Thoracic aorta (tissue), 2 donors: ENCODE data around the gene HOXB6. TPM values are rescaled to one million over a fixed set of nuclear protein-coding genes. Genes with fewer than 3 reads are reported as not detected.

Experiments used
- ATAC-seq: fragments of 150-250 bp; one replicate; pipeline ENCODE4 v1.8.0; 2017; ENCODE audit warnings: low read depth; ENCODE audit not compliant: insufficient number of reproducible peaks, low FRiP score
- DNase-seq: peaks from one replicate; pipeline ENCODE4 v3.0.0-alpha.2; 2020; ENCODE audit warnings: low spot score
- H3K27ac ChIP-seq, 2 donors: fragments of 200-600 bp; sonication (generic); 1 replicate in 1 of 2; 2 replicates in 1 of 2; pipeline ENCODE4 v1.5.1; 2016; ENCODE audit warnings: mild to moderate bottlenecking in 2 of 2, moderate library complexity in 2 of 2
- H3K27me3 ChIP-seq: fragments of 200-600 bp; sonication (generic); replicated peaks from 2 replicates; pipeline ENCODE4 v1.6.0; 2016; ENCODE audit warnings: mild to moderate bottlenecking; ENCODE audit not compliant: insufficient read depth
- H3K36me3 ChIP-seq: fragments of 200-600 bp; sonication (generic); one replicate; pipeline ENCODE4 v1.5.1; 2016
- H3K4me1 ChIP-seq, 2 donors: fragments of 200-600 bp; sonication (generic); 1 replicate in 1 of 2; 2 replicates in 1 of 2; pipeline versions ENCODE4 v1.5.1 to v1.6.0; 2016; ENCODE audit warnings: low read depth in 2 of 2, mild to moderate bottlenecking in 1 of 2; ENCODE audit not compliant: control insufficient read depth in 1 of 2
- H3K4me3 ChIP-seq: fragments of 200-600 bp; sonication (generic); 2 replicates; pipeline ENCODE4 v1.5.1; 2016; ENCODE audit warnings: mild to moderate bottlenecking
- H3K9me3 ChIP-seq: fragments of 200-600 bp; sonication (generic); 2 replicates; pipeline ENCODE4 v1.5.1; 2016
- CTCF ChIP-seq: fragments of 200-600 bp; sonication (generic); IDR thresholded peaks from one replicate; pipeline ENCODE4 v1.5.1; 2019; ENCODE audit warnings: antibody characterized with exemption
- total RNA-seq, 2 donors: library from RNA; depleted of rRNA; stranded (reverse); fragments of >200 nt; gene quantifications; one replicate each; pipeline versions ENCODE4 v1.1.0 to v1.2.3, GENCODE V29; 2016

HOXB6 gene
- total RNA-seq, 2 donors from 2014 or later, result 4.2 to 9.9 TPM

GRCh38 chr17:48629411-48629759, 24.6 kb upstream of the HOXB6 start:
- no peak for ATAC-seq
- H3K27me3 ChIP-seq, result peaks cover 46% of the 10 kb centered on the region

GRCh38 chr17:48628649-48629410, 24.0 kb upstream of the HOXB6 start:
- no peak overlapping the region for H3K4me3 ChIP-seq
- H3K9me3 ChIP-seq, result no peaks in the 10 kb centered on the region
- no peak overlapping the region for H3K27ac ChIP-seq
- peaks cover 40% of the 10 kb centered on the region for H3K27me3 ChIP-seq
- no peaks in the 10 kb centered on the region for H3K36me3 ChIP-seq
- DNase-seq, result no peak
- TF ChIP-seq CTCF, result no peak
- H3K4me1 ChIP-seq, result peaks cover 18 to 20% of the 10 kb centered on the region in 2 donors
- ATAC-seq, result no peak

More at GRCh38 chr17:48629411-48629759, 24.6 kb upstream of the HOXB6 start:
- Histone ChIP-seq H3K9me3 (no peaks in the 10 kb centered on the region), H3K36me3 (no peaks in the 10 kb centered on the region), H3K4me3 (no peak overlapping the region), H3K4me1 (peaks cover 18 to 20% of the 10 kb centered on the region in 2 donors), H3K27ac (no peak overlapping the region)
- no peak for TF ChIP-seq CTCF
- DNase-seq, result no peak

GRCh38 chr17:48627623-48628521, 23.1 kb upstream of the HOXB6 start:
- H3K36me3 ChIP-seq, result no peaks in the 10 kb centered on the region
- peaks cover 33% of the 10 kb centered on the region for H3K27me3 ChIP-seq
- no peak overlapping the region for H3K4me3 ChIP-seq
- no peaks in the 10 kb centered on the region for H3K9me3 ChIP-seq
- peaks cover 18 to 20% of the 10 kb centered on the region in 2 donors for H3K4me1 ChIP-seq
- no peak for DNase-seq
- peak overlapping the region in 1 of 2 donors; percentile 1 for H3K27ac ChIP-seq
- TF ChIP-seq CTCF, result no peak
- no peak for ATAC-seq

GRCh38 chr17:48627118-48627597, 22.4 kb upstream of the HOXB6 start:
- Histone ChIP-seq H3K27me3 (peaks cover 28% of the 10 kb centered on the region), H3K4me3 (no peak overlapping the region), H3K9me3 (no peaks in the 10 kb centered on the region), H3K27ac (no peak overlapping the region), H3K4me1 (peaks cover 18 to 20% of the 10 kb centered on the region in 2 donors), H3K36me3 (no peaks in the 10 kb centered on the region)
- ATAC-seq (no peak), DNase-seq (no peak)
- TF ChIP-seq CTCF, result no peak
